Measurements from ENCODE around the gene ZNF175.

The ZNF175 gene

GRCh38 chr19:51550848-51551672 lies 20.0 kb upstream of the ZNF175 start:
- no peak for DNase-seq

- no peak for DNase-seq
Observed at GRCh38 chr19:51551673-51552432, 19.2 kb upstream of the ZNF175 start.

GRCh38 chr19:51552608-51552995 lies 18.5 kb upstream of the ZNF175 start:
- no peak for DNase-seq

DNA sequence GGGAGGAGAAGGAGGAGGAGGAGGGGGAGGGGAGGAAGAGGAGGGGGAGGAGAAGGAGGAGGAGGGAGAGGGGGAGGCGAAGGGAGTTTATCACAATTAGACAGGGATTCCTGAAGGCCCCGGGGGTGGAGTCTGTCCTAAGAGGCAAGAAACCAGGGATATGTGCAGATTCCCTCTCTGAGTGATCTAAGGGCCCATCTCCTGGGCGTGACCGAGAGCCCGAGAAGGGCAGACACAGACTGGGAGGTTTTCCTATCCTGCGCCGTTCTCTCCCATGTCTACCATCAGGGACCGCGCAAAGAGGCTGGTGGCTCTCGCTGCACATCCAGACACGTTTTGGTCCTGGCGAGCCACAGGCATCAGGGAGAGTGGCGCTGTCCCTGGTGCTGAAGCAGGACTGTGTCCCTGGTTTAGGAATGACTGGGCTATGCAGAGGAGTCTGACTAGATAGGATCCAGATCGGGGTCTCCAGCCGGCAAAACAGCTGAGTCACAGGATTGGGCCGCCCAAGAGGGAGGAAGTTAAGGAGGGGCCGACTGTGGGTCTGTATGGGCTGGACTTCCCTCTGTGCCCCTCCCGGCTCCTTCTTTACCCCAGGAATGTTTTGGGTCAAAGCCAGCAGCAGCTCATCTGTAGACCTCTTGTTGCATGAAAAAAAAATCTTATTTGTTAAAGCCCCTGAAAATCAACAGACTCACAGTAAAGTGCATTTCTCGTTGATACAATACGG lies 17.9 kb upstream of the ZNF175 start:
- DNase-seq: peak; percentile 51

GRCh38 chr19:51559240-51559639 lies 11.8 kb upstream of the ZNF175 start:
- DNase-seq: no peak

DNA sequence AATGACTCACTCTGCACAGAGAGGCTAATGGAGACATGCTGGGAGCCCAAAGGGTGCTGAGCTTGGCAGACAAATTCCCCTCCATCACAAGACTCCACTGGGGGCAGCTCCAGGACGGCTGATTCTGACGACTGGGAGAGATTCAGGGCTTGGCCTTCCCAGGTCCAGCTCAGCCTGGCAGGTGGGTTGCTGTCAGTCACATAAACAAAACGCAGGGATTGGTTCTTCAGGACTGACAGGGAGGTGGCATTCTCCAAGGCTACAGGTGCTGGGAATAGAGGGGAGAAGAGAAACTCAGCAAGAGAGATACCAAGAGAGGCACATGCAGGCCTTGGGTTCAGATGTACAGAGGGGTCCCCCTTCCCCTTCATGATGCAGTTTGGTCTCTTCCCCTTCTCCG lies 10.7 kb upstream of the ZNF175 start:
- DNase-seq: no peak

- no peak for DNase-seq
Observed at GRCh38 chr19:51564791-51565190, 6.3 kb upstream of the ZNF175 start.

DNA sequence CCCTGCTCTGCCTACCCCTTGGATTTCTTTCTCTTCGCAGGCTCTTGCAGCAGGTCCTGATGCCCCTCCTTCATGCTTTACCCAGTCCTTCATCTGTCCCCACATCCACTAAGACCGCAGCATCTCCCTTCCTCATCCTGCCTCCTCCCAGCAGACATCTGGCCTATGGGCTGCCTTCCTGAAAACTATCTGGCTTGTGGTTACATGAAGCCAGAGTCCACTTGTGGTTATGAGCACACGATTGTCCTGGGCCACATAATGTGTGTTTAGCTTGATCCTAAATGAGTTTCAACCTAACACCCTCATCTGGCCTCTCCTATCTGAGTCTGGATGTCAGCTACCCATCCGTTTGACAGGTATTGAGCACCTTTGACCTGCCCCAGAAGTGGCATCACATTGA lies 5.5 kb upstream of the ZNF175 start:
- no peak for DNase-seq

GRCh38 chr19:51566489-51567100 lies 4.5 kb upstream of the ZNF175 start:
- DNase-seq: no peak

GRCh38 chr19:51567583-51567982 lies 3.5 kb upstream of the ZNF175 start:
- DNase-seq: no peak

GRCh38 chr19:51568456-51568855 lies 2.6 kb upstream of the ZNF175 start:
- no peak for DNase-seq

DNA sequence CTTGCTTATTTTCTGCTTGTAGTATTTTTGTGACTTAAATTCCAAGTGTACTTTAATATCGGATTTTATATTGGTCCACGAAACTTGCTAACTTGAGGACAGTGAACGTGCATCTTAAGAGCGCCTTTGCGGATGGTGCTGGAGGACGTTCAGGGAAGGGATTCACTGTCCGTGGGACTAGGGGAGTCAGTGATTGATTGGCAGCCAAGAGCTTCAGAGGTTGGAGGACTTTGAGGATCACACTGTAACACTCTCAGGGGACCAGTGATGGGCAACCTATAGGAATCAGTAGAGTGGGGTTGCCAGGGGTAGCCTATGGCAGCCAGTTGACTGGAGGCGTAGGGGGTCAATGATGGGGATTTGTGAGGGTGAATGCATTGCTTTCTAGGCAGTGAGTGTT lies 516 bp downstream of the ZNF175 start:
- DNase-seq: no peak

DNA sequence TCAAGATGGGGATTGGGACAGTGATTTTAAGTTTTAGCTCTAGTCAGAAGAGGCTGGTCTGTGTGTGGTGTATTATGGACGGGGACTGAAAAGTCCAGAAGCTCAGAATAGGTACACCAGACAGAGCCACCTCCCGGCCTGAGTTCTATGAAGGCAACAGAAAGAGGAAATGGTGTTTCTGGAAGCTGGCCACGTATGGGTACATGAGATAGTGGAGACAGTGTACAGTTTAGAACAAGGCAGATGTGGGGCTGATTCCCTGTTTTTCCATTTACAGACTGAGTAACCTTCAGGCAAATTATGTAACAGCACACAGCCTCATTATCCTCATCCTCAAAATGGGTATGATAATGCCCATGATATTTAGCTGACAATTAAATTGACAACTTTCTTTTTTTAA lies 1.3 kb downstream of the ZNF175 start:
- no peak for DNase-seq

DNA sequence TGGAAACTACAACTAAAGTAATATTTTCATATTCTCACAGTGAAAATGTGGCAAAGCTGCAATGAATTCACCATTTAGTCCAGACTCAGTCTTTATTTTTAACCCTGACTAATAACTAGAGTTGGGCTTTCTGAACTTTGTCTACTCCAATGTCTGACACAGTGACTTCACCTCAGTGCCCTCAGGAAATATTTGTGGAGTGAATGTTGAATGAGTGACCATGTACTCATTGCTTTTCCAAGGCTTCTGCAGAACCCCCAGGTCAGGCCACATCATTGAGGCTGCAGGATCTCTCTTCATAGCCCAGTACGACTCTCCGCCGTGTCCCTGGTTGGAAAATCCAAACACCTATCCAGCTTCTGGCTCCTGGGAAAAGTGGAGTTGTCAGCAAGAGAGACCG lies 1.8 kb downstream of the ZNF175 start:
- no peak for DNase-seq

GRCh38 chr19:51573331-51573730 lies 2.2 kb downstream of the ZNF175 start:
- no peak for DNase-seq

DNA sequence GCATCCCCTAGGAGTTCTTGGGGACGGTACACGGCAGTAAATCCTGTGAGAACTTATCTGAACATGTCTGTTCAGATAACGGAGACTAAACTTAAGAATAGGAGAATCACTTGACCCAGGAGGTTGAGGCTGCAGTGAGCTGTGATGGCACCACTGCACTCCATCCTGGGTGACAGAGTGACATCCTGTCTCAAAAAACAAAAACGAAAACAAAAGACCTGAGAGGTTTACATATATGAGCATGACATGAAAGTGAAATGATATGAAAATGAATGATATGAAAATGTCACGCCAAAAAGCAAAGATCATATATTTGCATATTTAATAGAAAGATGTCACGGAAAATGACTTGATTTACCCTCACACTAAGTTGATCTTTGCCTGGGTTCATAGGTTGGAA lies 5.8 kb downstream of the ZNF175 start:
- no peak for DNase-seq

GRCh38 chr19:51586103-51586728 lies 15.1 kb downstream of the ZNF175 start:
- no peak for DNase-seq

DNA sequence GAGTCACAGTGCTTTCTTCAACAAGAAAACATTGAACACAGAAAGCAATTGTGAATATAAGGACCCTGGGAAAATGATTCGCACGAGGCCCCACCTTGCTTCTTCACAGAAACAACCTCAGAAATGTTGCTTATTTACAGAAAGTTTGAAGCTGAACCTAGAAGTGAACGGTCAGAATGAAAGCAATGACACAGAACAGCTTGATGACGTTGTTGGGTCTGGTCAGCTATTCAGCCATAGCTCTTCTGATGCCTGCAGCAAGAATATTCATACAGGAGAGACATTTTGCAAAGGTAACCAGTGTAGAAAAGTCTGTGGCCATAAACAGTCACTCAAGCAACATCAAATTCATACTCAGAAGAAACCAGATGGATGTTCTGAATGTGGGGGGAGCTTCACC lies 15.7 kb downstream of the ZNF175 start:
- DNase-seq: no peak

GRCh38 chr19:51587264-51588191 lies 16.4 kb downstream of the ZNF175 start:
- no peak for DNase-seq

DNA sequence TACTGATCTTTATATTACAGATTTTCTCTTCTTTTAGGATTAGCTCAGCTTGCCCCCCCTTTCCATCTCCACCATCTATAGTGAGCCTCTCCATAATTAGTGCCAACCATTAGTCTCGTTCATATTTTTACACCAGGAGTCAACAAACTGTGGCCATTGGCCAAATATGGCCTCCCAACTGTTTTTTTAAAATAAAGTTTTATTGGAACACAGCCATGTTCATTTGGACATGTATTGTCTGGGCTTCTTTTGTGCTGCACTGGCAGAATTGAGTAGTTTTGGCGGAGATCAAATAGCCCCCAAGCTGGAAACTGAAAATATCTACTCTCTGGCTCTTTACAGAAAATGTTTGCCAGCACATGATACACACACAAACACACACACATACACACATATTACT lies 18.4 kb downstream of the ZNF175 start:
- no peak for DNase-seq

GRCh38 chr19:51590441-51590840 lies 19.4 kb downstream of the ZNF175 start:
- DNase-seq: no peak

DNA sequence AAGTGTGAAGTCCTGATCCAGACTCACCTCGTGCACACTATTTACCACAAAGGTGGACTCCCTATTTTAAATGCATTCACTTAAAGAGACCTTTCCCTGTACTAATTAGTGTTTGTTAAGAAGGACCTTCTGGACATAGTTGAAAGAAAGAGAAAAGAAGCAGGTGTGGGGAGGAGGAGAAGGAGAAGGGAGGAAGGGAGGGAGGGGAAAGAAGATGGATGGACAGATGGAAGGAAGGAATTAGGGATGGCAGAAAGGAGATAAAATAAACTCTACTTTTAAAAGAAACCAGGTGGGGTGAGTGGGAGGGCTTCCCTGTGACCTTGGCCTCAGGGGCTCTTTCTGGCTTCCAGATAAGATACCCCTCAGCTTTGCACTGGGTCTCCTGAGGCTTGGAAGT lies 21.4 kb downstream of the ZNF175 start:
- DNase-seq: no peak

All from stimulated activated CD4-positive, alpha-beta T cell treated with anti-CD3 and anti-CD28 coated beads, Interleukin-4, amount 100 ng/mL, for 1 hour (primary cell).